GM19043 (cell line): ENCODE measurements around the gene ADAMTS12.

ENCODE experiments used
- ATAC-seq: cut with Tn5 transposase; IDR thresholded peaks from one replicate; pipeline ENCODE4 v1.9.1; 2021; ENCODE audit warnings: low read depth; ENCODE audit not compliant: unreplicated experiment

The ADAMTS12 gene

DNA sequence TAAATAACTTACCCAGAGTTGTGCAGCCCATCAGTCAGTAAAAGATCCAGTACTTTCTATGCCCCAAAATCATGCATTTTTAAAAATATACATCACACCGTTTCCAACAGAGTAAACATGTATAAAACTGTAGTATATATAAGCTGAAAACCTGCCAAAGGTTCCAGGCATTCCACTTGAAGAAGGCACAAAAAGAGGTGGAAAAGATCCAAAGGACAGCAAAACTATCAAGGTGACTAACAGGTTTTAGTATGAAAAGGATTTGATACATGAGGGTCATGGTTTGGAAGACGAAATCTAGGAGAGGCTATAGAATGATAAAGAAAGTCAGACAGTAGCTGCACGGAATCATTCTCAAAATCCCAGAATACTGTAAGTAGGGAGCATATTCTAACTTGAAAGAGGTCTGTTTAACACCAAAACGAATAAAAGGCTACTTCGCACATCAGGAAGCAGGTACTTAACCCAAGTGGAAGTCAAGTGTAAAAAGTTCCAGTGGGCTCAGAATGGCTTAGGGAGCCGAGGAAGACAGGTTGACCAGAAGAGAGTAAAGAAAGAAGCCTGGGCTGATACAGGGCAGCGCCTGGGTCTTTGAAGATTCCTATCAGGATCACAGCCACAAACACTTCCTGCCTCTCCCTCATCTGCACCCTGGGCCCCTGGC, 207.2 kb downstream of the ADAMTS12 start:
- ATAC-seq = no peak

DNA sequence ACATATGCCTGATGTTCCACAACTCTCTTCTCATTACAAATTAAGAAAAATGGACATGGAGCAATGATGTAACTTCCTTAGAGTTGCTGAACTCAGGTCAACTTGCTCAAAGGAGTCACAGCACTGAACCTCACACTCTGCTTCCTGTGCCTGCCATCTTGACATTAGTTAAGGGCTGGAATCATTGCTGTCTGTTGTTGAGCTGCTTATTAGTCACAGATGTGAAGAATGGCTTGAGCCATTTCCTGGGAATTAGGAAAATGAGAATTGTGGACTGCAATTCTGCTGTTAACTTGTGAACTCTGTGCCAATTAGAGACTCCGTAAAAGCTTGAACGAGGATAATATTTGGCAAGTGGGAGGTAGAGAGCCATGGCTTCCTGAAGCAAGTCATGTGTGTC, 212.0 kb downstream of the ADAMTS12 start:
- no peak for ATAC-seq

DNA sequence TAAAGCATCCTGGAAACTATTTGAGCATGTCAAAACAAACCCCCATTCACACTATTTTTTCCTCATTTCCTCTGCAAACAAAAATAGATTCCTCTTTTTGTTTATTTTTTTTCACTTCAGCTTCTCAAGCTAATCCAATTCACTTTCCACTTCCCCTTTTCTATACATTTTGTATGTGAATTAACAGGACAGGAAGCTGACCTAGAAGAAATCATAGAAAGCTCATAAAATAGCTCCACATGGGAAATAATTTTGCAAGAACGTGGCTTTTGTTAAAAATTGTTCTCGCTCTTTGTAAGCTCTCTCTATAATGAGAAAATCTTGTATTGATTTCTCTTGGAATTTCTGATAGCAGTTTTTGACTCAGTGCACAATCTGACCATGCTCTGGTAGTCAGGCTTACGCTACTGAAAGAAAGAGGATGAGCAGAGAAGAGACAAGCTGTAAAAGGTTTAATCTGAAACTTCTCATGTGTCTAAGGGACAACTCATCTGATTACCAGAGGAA, 215.8 kb downstream of the ADAMTS12 start:
- peak; percentile 73 for ATAC-seq

DNA sequence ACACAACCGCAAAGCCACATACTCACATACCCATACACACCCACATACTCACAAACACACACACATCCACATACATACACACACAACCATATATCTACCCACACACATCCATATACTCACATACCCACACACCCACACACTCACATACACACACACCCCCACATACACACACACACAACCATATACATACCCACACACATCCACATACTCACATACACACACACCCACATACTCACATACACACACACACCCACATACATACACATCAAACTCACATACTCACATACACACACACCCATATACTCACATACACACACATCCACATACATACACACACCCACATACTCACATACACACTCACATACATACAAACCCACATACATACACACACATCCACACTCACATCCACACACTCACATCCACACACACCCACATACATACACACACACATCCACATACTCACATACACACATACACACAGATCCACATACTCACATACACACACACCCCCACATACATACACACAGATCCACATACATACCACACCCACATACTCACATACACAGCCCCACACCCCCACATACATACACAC, 220.0 kb downstream of the ADAMTS12 start:
- no peak for ATAC-seq

DNA sequence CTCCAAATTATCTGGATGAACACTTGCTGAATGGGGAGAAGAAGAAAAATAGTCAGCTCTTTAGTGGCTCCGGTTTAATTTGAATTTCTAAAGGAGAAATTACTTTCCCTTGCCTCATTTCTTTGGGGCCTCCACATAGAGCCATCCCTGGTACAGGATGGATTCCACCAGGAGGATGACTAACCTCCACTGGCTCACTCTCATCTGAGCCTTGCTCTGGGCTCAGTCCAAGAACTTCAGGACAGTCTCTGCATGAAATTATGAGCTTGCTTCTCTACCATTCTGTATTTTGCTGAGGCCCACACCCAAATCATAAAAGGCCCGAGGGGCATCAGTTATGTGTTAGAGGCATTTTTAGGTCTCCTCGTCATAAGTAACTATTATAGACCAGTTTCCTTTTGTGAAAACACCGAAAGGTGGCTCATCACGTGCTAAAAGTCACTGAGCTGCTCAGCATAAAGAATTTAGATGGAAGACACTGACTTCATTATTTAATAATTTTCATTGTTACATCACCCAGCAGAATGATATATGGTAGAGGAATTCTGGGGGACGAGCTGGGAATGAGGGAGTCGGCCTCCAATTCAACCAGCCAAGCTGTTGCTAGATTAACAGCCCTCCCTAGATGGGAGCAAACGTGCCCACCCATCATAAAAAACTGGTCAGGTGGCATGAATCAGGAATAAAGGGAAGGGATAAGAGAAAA, 228.9 kb downstream of the ADAMTS12 start:
- ATAC-seq = no peak

DNA sequence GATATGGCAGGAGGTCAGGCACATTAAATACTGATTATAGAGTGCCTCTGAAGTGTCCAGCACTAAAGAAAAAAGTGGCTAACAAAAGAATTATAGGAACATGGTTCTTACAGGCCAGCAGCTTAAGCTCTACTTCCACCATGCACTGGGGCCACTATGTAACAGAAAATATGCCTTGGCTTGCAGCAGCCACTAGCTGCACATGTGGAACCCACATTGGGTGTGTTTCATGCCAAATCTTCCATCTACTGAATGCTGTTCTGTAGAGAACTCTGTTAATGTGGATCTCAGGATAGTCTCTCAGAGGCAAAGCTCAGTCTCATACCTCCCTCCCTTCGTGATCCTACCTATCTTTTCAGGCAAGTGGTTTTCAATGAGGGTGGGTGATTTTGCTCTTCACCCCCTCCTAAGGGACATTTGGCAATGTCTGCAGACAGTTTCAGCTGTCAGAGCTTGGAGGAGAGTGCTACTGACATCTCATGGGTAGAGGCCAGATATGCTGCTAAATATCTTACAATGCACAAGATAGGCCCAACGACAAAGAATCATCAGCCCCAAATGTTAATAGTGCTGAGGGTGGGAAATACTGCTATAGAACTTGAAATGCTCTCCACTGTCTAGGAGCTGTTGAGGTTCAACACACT, 232.1 kb downstream of the ADAMTS12 start:
- no peak for ATAC-seq

DNA sequence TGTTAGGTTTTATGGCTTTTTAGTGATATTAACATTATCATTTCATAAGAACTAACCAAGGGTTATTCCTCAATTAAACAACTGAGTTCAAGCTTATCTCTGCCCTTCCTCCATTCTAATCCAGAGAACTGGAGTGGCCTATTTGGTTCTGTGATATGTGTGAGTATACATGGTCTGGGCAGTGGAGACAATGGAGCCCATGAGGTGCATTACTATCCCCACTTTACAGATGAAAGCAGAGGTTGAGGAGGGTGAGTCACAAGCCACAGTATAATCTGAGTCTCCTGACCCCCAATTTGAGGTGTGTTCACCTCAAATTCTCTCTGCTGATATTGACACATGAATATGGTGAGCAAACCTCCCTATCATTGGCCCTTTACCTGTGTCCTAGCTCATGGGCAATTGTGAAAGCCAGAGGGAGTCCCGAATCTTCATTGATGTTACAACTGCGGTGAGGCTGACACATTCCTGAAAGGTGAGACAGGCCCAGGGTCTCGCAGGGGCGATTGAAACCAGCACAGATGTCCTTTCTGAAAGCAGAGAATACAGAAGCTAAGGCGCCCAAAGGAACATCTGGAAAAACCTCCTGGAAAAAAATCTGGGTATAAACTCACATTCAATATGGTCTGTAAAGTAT, 233.9 kb downstream of the ADAMTS12 start:
- no peak for ATAC-seq

DNA sequence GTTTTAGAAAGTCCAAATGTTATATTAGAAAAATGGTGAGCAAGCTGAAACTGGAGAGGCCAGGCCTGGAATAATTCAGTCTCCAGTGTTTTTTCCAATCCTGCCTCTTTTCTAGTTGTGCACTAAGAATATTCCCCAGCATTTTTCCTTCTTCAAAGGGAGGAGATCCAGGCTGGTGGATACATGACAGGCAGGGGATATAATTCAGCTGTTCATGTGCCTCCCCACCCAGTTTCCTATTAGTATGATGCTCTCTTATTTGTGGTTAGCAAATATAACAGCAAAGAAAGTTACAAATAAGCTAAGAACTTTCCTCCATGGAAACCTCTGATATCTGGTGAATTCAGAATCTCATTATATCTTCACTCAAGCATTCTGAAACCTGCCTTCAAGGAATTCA, 234.6 kb downstream of the ADAMTS12 start:
- ATAC-seq = no peak

DNA sequence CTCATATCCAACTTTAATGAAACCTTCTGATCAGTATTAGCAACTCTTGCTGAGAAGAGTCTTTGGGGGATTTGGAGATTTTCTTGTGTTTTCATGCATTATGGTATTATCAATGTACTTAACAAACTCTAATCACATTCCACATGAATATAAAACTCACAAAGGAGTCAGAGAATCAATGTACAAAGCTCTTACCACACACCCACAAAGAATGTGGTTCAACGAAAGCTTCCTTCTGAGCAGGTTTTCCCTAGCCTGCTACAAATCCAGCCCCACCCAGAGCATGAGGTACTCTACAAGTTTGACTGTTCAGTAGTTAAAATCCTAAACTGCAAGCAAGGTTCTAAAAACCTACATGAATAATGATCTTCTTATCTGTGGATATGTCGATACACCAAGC, 240.9 kb downstream of the ADAMTS12 start:
- ATAC-seq = no peak

DNA sequence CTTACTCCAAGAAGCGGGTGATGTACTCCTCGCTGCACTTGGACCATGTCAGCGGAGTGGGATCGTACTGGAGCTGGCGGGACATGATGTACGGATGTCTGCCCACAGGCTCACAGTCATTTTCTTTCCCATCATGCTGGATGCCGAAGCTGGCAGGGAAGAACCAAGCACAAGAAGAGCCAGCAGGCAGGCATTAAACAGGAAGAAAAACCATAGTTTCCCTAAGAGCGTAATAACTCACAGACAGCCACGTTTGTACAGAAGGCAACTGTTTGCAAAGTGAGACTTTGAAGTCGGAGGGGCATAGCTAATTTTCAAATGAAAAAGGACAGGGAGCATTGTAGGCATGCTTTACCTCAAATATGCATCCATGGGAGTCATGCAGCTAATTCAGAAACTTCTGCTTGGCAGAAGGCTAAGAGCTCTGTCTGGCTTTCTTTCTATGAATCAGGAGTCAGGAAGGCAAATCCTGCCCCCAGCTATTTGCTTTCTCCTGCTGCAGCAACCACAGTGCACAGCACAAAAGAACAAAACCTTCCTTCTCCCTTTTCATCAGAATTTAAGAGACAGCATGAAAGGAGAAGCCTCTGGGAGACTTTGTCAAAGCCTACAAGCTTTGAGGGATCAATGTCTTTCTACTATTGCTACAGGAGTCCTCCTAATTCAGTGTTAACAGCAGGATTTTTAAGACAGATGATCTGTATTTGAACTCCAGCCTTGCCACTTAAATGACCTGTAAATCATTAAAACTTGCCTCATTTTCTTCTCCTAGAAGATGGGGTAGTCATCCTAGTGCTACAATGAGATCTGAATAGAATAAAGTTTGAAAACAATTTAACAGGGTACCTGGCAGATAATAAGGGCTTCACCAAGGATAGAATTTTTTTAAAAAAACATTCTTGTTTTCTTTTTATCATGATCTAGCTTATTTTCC, 242.0 kb downstream of the ADAMTS12 start:
- ATAC-seq = no peak

DNA sequence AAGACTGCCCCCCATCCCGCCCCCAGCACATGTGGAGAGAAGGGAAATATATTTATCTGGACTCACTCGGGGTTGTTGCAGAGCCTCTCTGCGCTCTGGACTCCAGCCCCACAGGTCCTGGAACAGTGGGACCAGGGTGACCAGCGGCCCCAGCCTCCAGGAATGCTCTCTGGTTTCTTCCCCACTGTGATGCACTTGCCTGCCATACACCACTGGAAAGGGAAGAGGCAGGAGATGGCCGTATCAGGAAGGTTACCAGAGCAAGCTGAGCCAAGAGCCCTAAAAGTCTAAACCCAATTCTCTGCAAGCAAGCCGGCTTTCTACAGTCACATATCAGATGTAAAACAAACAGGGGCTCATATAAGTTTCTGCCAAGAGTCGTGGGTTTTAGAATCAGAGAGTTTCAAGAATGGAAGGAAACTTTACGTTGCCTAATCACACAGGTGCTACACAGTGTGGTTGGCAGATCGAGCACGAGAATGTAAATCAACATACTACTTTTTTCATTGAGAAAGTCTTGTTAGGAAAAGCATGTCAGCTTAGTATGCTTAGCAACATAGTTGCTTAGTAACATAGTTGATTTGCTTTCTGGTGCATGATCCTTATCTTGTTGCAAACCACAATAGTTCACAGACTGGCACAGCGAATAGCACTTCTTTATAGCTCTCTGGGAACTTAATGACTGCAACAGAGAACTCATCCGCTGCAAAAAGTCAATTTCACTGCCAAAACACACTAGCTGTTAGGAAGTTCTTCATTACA, 249.9 kb downstream of the ADAMTS12 start:
- peak; percentile 86 for ATAC-seq

DNA sequence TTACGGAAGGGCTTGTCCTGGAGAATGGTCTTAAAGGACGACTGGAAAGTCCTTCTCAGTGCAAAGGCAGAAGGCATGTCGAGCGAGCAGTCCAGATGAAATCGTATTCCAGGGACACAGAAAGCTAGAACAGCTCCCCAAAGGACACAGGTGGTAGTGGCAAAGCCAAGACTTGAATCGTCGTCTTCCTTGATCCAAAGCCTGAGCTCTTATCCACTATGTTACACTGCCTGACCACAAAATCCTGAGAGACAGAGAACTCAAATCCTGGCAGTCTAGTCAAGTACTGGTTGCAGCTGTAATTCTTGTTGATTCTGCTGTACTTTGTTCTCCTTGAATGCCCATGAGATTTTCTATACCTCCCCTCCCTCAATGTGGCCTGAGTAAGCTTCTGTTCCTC, 252.3 kb downstream of the ADAMTS12 start:
- no peak for ATAC-seq

DNA sequence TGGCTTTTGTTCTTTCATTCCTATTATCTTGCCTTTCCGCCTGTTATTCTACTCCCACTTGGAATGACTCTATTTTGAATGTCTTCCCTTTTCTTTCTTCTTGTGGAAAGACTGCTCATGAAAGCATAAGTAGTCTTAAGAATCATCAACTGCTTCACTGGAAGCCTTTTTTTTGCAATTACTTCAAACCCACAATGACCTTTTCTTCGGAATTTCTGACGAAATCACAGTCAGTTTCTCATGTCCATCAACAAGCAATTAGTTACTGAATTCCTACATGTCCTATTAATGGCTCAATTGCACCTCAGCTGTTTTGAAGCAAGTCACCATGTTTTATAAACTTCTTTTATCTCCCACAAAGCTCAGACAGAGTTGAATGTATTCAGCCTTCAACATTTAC, 254.8 kb downstream of the ADAMTS12 start:
- no peak for ATAC-seq

DNA sequence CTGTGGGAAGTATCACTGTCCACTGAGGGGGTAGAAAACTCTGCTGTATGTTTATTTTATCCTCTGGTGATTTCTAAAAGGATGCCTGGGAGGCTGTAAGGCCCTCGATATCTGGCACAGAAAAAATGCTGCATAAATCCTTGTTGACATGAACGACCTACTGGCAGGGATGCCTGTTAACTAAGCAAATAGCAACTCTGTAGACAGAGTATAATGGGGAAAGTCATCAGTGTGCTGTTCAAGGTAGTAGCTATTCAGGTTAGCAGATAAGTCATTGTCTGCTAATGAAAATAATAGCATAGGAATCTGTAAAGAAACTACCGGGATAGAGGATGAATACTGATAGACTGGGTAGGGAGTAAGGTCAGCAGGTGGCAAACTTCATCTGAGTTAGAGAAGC, 256.2 kb downstream of the ADAMTS12 start:
- ATAC-seq = no peak

DNA sequence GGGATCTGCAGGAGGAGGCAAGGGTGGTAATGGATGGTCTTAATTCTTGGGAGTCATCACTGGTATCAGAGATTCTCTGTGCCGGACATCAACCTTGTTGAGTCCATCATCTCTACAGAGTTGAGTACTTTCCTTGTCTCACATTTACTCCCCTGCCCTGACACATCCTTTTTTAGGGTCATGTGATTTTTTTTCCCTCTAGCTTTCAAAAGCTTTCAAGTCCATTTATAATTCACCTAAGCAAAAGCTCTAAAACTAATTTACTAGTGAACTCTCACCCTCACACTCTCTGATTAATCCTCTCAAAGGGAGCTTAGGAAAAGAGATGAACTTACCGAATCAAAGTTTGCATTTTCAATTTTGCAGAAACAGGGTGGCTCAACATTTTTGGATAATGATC, 258.1 kb downstream of the ADAMTS12 start:
- ATAC-seq = no peak

DNA sequence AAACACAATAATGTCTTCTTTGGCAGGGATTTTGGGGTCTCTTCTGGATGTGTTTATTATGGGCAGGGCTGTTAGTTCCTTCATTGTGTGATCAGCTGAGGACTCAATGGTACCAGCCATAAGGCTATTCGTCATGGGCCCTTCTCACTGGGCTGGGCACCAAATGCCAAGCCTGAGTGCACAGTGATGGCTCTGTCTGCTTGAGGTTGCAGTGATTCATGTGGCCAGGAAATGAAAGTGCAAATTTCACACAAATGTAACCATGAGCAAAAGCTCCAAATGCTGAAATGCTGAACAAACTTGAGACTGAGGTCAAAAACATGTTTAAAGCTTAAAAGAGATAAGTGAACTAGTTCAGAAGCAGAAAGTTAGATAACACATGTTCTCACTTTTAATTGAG, 260.0 kb downstream of the ADAMTS12 start:
- ATAC-seq = peak; percentile 94

DNA sequence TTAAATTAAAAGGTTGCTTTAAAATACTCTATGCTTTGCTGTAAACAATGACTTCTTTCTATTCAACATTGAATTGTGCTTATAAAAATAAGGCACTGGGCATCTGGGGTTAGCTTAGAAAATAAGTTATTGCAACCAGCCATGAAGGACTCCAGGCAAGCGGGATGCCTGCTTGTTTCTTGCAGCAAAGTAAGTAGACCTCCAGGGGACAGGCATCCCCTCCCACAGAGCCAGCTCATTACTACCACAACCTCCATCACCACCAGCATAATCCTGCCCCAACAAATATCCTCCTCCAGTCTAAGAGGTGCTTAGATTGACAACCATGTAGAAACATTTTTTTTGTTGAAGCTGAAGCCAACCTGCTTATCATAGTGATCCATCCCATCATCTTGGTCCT, 260.7 kb downstream of the ADAMTS12 start:
- ATAC-seq = no peak

DNA sequence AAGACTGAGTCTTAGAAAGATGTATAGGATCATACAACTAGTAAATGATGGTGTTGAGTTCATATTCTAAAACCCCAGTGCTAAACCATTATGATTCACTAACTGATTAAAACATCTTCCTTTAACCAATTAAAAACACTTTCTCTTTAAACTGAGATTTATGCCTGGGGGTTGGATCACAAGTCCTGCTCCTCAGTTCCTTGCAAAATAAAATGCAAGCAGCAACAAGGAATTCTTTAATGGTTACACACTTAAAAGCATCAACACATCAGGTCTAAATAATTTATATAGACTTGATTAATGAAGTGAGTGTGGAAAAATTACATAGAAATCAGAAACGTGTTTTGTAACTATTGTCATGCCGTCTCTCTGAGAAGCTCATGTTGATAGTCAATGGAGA, 261.8 kb downstream of the ADAMTS12 start:
- no peak for ATAC-seq

DNA sequence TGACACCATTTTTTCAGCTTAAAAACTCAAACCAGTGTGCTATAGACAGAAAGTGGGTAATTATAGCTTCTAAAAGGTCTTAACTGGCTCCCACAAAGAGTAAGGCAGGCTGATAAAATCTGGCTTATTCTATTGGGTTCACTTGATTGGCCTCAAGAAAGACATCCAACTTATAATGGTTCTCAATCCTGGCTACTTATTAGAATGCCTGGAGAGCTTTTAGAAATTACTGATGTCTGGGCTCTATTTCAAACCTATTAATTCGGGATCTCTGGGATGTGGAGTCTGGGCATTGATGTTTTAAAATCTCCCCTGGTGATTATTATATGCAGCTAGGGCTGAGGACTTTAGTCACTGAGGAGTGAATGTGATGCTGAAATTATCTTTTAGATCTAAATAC, 263.0 kb downstream of the ADAMTS12 start:
- no peak for ATAC-seq
